Loucy (cell line): ENCODE data around the gene RAD51B.

ENCODE experiments used
- H2AFZ ChIP-seq: fragments of 200-600 bp; sonication (generic); 2 replicates; pipeline ENCODE4 v1.6.0; 2016; ENCODE audit warnings: antibody characterized with exemption, mild to moderate bottlenecking, low read length, moderate library complexity
- H3F3A ChIP-seq: fragments of 200-600 bp; 2 replicates; pipeline ENCODE4 v1.6.0; 2016; ENCODE audit warnings: antibody characterized with exemption, low read depth, mild to moderate bottlenecking
- H3K27me3 ChIP-seq: fragments of 200-600 bp; sonication (generic); 2 replicates; pipeline ENCODE4 v1.6.1; 2014; ENCODE audit warnings: low read length, mild to moderate bottlenecking; ENCODE audit not compliant: insufficient read depth, poor library complexity, severe bottlenecking
- H3K36me3 ChIP-seq: fragments of 200-600 bp; sonication (generic); 2 replicates; pipeline ENCODE4 v1.6.1; 2016; ENCODE audit warnings: low read length; ENCODE audit not compliant: insufficient read depth
- H3K4me1 ChIP-seq: fragments of 200-600 bp; sonication (generic); 2 replicates; pipeline ENCODE4 v1.5.1; 2014; ENCODE audit warnings: low read length, mild to moderate bottlenecking; ENCODE audit not compliant: insufficient read depth, poor library complexity, severe bottlenecking
- H3K4me2 ChIP-seq: fragments of 200-600 bp; sonication (generic); 2 replicates; pipeline ENCODE4 v1.6.0; 2014; ENCODE audit warnings: antibody characterized with exemption, low read length, low read depth, mild to moderate bottlenecking; ENCODE audit not compliant: poor library complexity, severe bottlenecking
- H3K4me3 ChIP-seq: fragments of 200-600 bp; sonication (generic); 2 replicates; pipeline ENCODE4 v1.5.1; 2014; ENCODE audit warnings: low read length, mild to moderate bottlenecking, mixed read lengths; ENCODE audit not compliant: poor library complexity, severe bottlenecking
- H3K79me2 ChIP-seq: fragments of 200-600 bp; sonication (generic); 2 replicates; pipeline ENCODE4 v1.6.1; 2014; ENCODE audit warnings: low read length; ENCODE audit not compliant: insufficient read depth
- H3K9ac ChIP-seq: fragments of 200-600 bp; sonication (generic); 2 replicates; pipeline ENCODE4 v1.6.0; 2014; ENCODE audit warnings: mild to moderate bottlenecking, low read depth, low read length, moderate library complexity; ENCODE audit not compliant: poor library complexity, severe bottlenecking
- H3K9me2 ChIP-seq: fragments of 200-600 bp; sonication (generic); replicated peaks from 2 replicates; pipeline ENCODE4 v1.6.1; 2016; ENCODE audit warnings: low read depth, low read length, mixed read lengths
- H3K9me3 ChIP-seq: fragments of 200-600 bp; sonication (generic); 2 replicates; pipeline ENCODE4 v1.6.1; 2014; ENCODE audit warnings: mild to moderate bottlenecking, antibody characterized with exemption, low read length, low read depth; ENCODE audit not compliant: insufficient read depth
- H4K20me1 ChIP-seq: fragments of 200-600 bp; sonication (generic); 2 replicates; pipeline ENCODE4 v1.6.0; 2014; ENCODE audit warnings: antibody characterized with exemption, low read length, mild to moderate bottlenecking; ENCODE audit not compliant: insufficient read depth, poor library complexity, severe bottlenecking
- CTCF ChIP-seq: fragments of 200-600 bp; sonication (generic); conservative IDR thresholded peaks from 2 replicates; pipeline ENCODE4 v1.5.1; 2014; ENCODE audit warnings: mild to moderate bottlenecking, antibody characterized with exemption, low read length
- EZH2phosphoT487 ChIP-seq: fragments of 200-600 bp; IDR thresholded peaks from 2 replicates; pipeline ENCODE4 v1.6.1; 2018; ENCODE audit warnings: antibody characterized with exemption, mild to moderate bottlenecking, moderate library complexity, borderline replicate concordance

Gene RAD51B

GRCh38 chr14:68539789-68540188 is 720.2 kb downstream of the RAD51B start:
- no peak overlapping the region for H2AFZ ChIP-seq
- H3K27me3 ChIP-seq: no peaks in the 10 kb centered on the region
- H3K79me2 ChIP-seq: no peaks in the 10 kb centered on the region
- no peak overlapping the region for H3K4me2 ChIP-seq
- H3K9me2 ChIP-seq: no peaks in the 10 kb centered on the region
- H3K4me3 ChIP-seq: no peak overlapping the region
- H3F3A ChIP-seq: no peaks in the 10 kb centered on the region
- H4K20me1 ChIP-seq: no peaks in the 10 kb centered on the region
- no peaks in the 10 kb centered on the region for H3K4me1 ChIP-seq
- H3K36me3 ChIP-seq: no peaks in the 10 kb centered on the region
- TF ChIP-seq CTCF: no peak
- no peak for TF ChIP-seq EZH2phosphoT487
- H3K9ac ChIP-seq: no peak overlapping the region
- no peaks in the 10 kb centered on the region for H3K9me3 ChIP-seq

DNA sequence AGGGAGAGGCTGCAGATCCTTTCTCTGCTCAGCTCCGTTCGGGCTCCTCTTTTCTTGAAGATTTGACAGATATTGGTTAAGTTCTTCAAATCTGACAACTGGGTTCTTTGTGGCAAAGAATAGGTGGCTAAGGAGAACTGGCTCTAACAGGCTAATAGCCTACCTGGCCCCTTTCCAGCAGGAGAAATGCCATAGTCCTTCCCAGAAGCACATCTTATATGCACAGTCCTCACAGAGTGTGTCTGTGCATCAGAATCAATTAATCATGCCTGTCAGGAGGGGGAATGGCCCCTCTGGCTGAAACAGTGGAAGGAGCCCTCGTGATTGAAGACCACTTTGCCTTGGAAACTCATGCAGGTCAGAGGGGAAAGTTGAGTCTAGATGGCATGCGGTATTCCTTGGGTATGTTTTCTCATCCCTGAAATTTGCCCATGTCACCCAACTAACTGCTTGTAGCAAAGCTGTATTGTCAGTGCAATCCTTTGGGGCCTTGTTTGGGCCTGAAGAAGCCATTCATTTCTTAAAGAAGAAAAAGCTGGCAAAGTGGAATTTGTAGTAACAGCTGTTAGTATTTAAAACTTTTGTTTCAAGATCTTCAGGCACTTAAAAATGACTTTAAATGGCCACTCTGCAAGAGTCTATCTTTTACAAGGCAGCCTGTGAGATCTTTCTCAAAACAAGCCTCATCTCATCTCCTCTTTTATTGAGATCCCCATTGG is 721.8 kb downstream of the RAD51B start:
- Histone ChIP-seq H4K20me1 (no peaks in the 10 kb centered on the region), H3K4me2 (no peak overlapping the region), H3K9me3 (no peaks in the 10 kb centered on the region), H3K4me1 (no peaks in the 10 kb centered on the region), H3K4me3 (no peak overlapping the region), H3K36me3 (no peaks in the 10 kb centered on the region), H3F3A (no peaks in the 10 kb centered on the region), H3K9ac (no peak overlapping the region), H3K27me3 (no peaks in the 10 kb centered on the region), H2AFZ (no peak overlapping the region), H3K9me2 (no peaks in the 10 kb centered on the region), H3K79me2 (no peaks in the 10 kb centered on the region)
- TF ChIP-seq CTCF (no peak), EZH2phosphoT487 (no peak)

- Histone ChIP-seq H3K79me2 (no peaks in the 10 kb centered on the region), H3K4me3 (no peak overlapping the region), H4K20me1 (no peaks in the 10 kb centered on the region), H2AFZ (no peak overlapping the region), H3F3A (no peaks in the 10 kb centered on the region), H3K9me2 (no peaks in the 10 kb centered on the region), H3K36me3 (no peaks in the 10 kb centered on the region), H3K27me3 (no peaks in the 10 kb centered on the region), H3K4me1 (no peaks in the 10 kb centered on the region), H3K9me3 (no peaks in the 10 kb centered on the region), H3K4me2 (no peak overlapping the region), H3K9ac (no peak overlapping the region)
- TF ChIP-seq EZH2phosphoT487 (no peak), CTCF (no peak)
Measured at GRCh38 chr14:68542346-68542745, 722.8 kb downstream of the RAD51B start.
